ENCODE measurements around the gene CARS2.
"Not testable (repeated sequence)": the region's sequence is repeated elsewhere in the genome, so short reads cannot be mapped to it uniquely, and the experiment has no call there.

Gene CARS2

GRCh38 chr13:110637275-110637674, 68.6 kb downstream of the CARS2 start:
- Histone ChIP-seq H3K36me3 (ENCODE audit: insufficient read depth, low read length) (peaks cover 13% of the 10 kb centered on the region; the same call in 1 of the 2 replicates), H3K27ac (ENCODE audit: low read depth, low read length) (no peak overlapping the region), H3K4me1 (ENCODE audit: control insufficient read depth, insufficient read depth, low read length, unreplicated experiment) (peaks cover 15% of the 10 kb centered on the region), H3K79me2 (ENCODE audit: control insufficient read depth, insufficient read depth, low read length, unreplicated experiment) (peaks cover 3% of the 10 kb centered on the region), H3K4me3 (ENCODE audit: low read depth, low read length) (no peak overlapping the region), H2AFZ (ENCODE audit: low read length, unreplicated experiment) (no peak overlapping the region), H3K27me3 (ENCODE audit: insufficient read depth, low read length) (no peaks in the 10 kb centered on the region)

GRCh38 chr13:110636701-110637201, 69.2 kb downstream of the CARS2 start:
- Histone ChIP-seq H2AFZ (ENCODE audit: low read length, unreplicated experiment) (no peak overlapping the region), H3K4me1 (ENCODE audit: control insufficient read depth, insufficient read depth, low read length, unreplicated experiment) (peaks cover 15% of the 10 kb centered on the region), H3K27me3 (ENCODE audit: insufficient read depth, low read length) (no peaks in the 10 kb centered on the region), H3K36me3 (ENCODE audit: insufficient read depth, low read length) (peaks cover 13% of the 10 kb centered on the region; the same call in 1 of the 2 replicates), H3K27ac (ENCODE audit: low read depth, low read length) (no peak overlapping the region), H3K79me2 (ENCODE audit: control insufficient read depth, insufficient read depth, low read length, unreplicated experiment) (peaks cover 3% of the 10 kb centered on the region), H3K4me3 (ENCODE audit: low read depth, low read length) (no peak overlapping the region)

GRCh38 chr13:110636053-110636475, 69.9 kb downstream of the CARS2 start:
- Histone ChIP-seq H3K36me3 (ENCODE audit: insufficient read depth, low read length) (peaks cover 20% of the 10 kb centered on the region), H3K27ac (ENCODE audit: low read depth, low read length) (no peak overlapping the region), H3K27me3 (ENCODE audit: insufficient read depth, low read length) (no peaks in the 10 kb centered on the region), H3K79me2 (ENCODE audit: control insufficient read depth, insufficient read depth, low read length, unreplicated experiment) (peaks cover 9% of the 10 kb centered on the region), H2AFZ (ENCODE audit: low read length, unreplicated experiment) (no peak overlapping the region), H3K4me3 (ENCODE audit: low read depth, low read length) (no peak overlapping the region), H3K4me1 (ENCODE audit: control insufficient read depth, insufficient read depth, low read length, unreplicated experiment) (peaks cover 15% of the 10 kb centered on the region)

- Histone ChIP-seq H3K27ac (ENCODE audit: low read depth, low read length) (no peak overlapping the region), H3K36me3 (ENCODE audit: insufficient read depth, low read length) (peaks cover 23% of the 10 kb centered on the region), H3K79me2 (ENCODE audit: control insufficient read depth, insufficient read depth, low read length, unreplicated experiment) (peaks cover 14% of the 10 kb centered on the region), H3K27me3 (ENCODE audit: insufficient read depth, low read length) (no peaks in the 10 kb centered on the region), H2AFZ (ENCODE audit: low read length, unreplicated experiment) (no peak overlapping the region), H3K4me3 (ENCODE audit: low read depth, low read length) (no peak overlapping the region), H3K4me1 (ENCODE audit: control insufficient read depth, insufficient read depth, low read length, unreplicated experiment) (peaks cover 15% of the 10 kb centered on the region)
These were observed 70.4 kb downstream of the CARS2 start for GRCh38 chr13:110635405-110636002.

DNA sequence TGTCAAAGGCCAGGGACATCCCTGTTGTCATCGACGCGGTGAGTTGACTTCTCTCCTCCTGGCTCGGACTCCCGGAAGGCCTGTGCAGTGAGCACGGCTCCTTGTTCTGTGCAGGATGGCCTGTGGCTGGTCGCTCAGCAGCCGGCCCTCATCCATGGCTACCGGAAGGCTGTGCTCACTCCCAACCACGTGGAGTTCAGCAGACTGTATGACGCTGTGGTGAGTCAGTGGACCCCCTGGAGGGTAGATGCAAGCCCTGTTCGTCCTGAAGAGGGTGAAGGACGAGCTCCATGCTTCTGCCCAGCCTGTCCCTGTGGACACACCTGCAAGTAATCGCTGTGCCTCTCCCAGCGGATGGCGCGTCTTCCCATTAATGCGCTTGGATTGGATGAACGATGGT, 71.4 kb downstream of the CARS2 start:
- no peak overlapping the region for H3K4me3 ChIP-seq (ENCODE audit: low read depth, low read length)
- no peak overlapping the region; the same call in 1 of the 2 replicates for H3K27ac ChIP-seq (ENCODE audit: low read depth, low read length)
- peaks cover 19% of the 10 kb centered on the region for H3K79me2 ChIP-seq (ENCODE audit: control insufficient read depth, insufficient read depth, low read length, unreplicated experiment)
- no peak overlapping the region for H2AFZ ChIP-seq (ENCODE audit: low read length, unreplicated experiment)
- peaks cover 15% of the 10 kb centered on the region for H3K4me1 ChIP-seq (ENCODE audit: control insufficient read depth, insufficient read depth, low read length, unreplicated experiment)
- peaks cover 21% of the 10 kb centered on the region for H3K36me3 ChIP-seq (ENCODE audit: insufficient read depth, low read length)
- H3K27me3 ChIP-seq (ENCODE audit: insufficient read depth, low read length) = no peaks in the 10 kb centered on the region

DNA sequence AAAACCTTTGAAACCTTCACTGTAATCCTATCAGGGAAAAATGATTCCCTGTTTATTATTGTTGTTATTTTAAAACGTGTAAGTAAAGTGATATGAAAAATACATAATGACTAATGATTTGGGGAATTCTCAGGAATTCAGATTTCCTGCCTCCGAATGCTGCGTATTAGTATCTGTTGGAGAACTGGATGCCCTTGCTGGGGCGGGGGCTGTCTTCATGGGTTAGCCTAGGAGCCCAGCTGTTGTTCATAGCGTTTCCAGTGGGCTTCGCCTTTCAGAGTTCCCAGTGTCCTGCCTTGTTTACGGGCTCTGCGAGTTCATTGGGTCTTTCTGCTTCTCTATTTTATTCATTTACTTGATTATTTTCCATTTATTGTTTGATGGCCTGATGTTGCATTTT, 72.1 kb downstream of the CARS2 start:
- Histone ChIP-seq H3K27ac (ENCODE audit: low read depth, low read length) (no peak overlapping the region; the same call in 1 of the 2 replicates), H3K4me1 (ENCODE audit: control insufficient read depth, insufficient read depth, low read length, unreplicated experiment) (peaks cover 15% of the 10 kb centered on the region), H2AFZ (ENCODE audit: low read length, unreplicated experiment) (no peak overlapping the region), H3K79me2 (ENCODE audit: control insufficient read depth, insufficient read depth, low read length, unreplicated experiment) (peaks cover 25% of the 10 kb centered on the region), H3K36me3 (ENCODE audit: insufficient read depth, low read length) (peaks cover 16% of the 10 kb centered on the region), H3K27me3 (ENCODE audit: insufficient read depth, low read length) (no peaks in the 10 kb centered on the region), H3K4me3 (ENCODE audit: low read depth, low read length) (no peak overlapping the region)

- Histone ChIP-seq H3K79me2 (ENCODE audit: control insufficient read depth, insufficient read depth, low read length, unreplicated experiment) (peaks cover 32% of the 10 kb centered on the region), H3K36me3 (ENCODE audit: insufficient read depth, low read length) (peaks cover 12% of the 10 kb centered on the region)
- H3K27ac ChIP-seq (ENCODE audit: low read depth, low read length) = not testable (repeated sequence)
These were observed 73.7 kb downstream of the CARS2 start for GRCh38 chr13:110632255-110632654.

GRCh38 chr13:110630566-110631119, 75.3 kb downstream of the CARS2 start:
- Histone ChIP-seq H2AFZ (ENCODE audit: low read length, unreplicated experiment) (no peak overlapping the region), H3K27ac (ENCODE audit: low read depth, low read length) (no peak overlapping the region), H3K79me2 (ENCODE audit: control insufficient read depth, insufficient read depth, low read length, unreplicated experiment) (peaks cover 41% of the 10 kb centered on the region), H3K4me3 (ENCODE audit: low read depth, low read length) (no peak overlapping the region), H3K36me3 (ENCODE audit: insufficient read depth, low read length) (peaks cover 10% of the 10 kb centered on the region; the same call in 1 of the 2 replicates), H3K4me1 (ENCODE audit: control insufficient read depth, insufficient read depth, low read length, unreplicated experiment) (peaks cover 15% of the 10 kb centered on the region), H3K27me3 (ENCODE audit: insufficient read depth, low read length) (no peaks in the 10 kb centered on the region)

More at GRCh38 chr13:110632255-110632654, 73.7 kb downstream of the CARS2 start:
- not testable (repeated sequence) for H2AFZ ChIP-seq (ENCODE audit: low read length, unreplicated experiment); H3K27me3 ChIP-seq (ENCODE audit: insufficient read depth, low read length); H3K4me3 ChIP-seq (ENCODE audit: low read depth, low read length)
- peaks cover 15% of the 10 kb centered on the region for H3K4me1 ChIP-seq (ENCODE audit: control insufficient read depth, insufficient read depth, low read length, unreplicated experiment)

- Histone ChIP-seq H3K36me3 (ENCODE audit: insufficient read depth, low read length) (peaks cover 10% of the 10 kb centered on the region; the same call in 1 of the 2 replicates), H3K4me3 (ENCODE audit: low read depth, low read length) (no peak overlapping the region), H3K27ac (ENCODE audit: low read depth, low read length) (no peak overlapping the region), H3K79me2 (ENCODE audit: control insufficient read depth, insufficient read depth, low read length, unreplicated experiment) (peaks cover 46% of the 10 kb centered on the region), H3K27me3 (ENCODE audit: insufficient read depth, low read length) (no peaks in the 10 kb centered on the region), H2AFZ (ENCODE audit: low read length, unreplicated experiment) (no peak overlapping the region), H3K4me1 (ENCODE audit: control insufficient read depth, insufficient read depth, low read length, unreplicated experiment) (peaks cover 12% of the 10 kb centered on the region)
These were observed 76.2 kb downstream of the CARS2 start for GRCh38 chr13:110629735-110630134.

GRCh38 chr13:110628952-110629701, 76.8 kb downstream of the CARS2 start:
- H3K36me3 ChIP-seq (ENCODE audit: insufficient read depth, low read length) = peaks cover 13% of the 10 kb centered on the region; the same call in 1 of the 2 replicates
- no peak overlapping the region for H2AFZ ChIP-seq (ENCODE audit: low read length, unreplicated experiment)
- peaks cover 6% of the 10 kb centered on the region for H3K4me1 ChIP-seq (ENCODE audit: control insufficient read depth, insufficient read depth, low read length, unreplicated experiment)
- no peak overlapping the region for H3K27ac ChIP-seq (ENCODE audit: low read depth, low read length)
- no peak overlapping the region for H3K4me3 ChIP-seq (ENCODE audit: low read depth, low read length)
- H3K79me2 ChIP-seq (ENCODE audit: control insufficient read depth, insufficient read depth, low read length, unreplicated experiment) = peaks cover 47% of the 10 kb centered on the region
- no peaks in the 10 kb centered on the region for H3K27me3 ChIP-seq (ENCODE audit: insufficient read depth, low read length)
